ENCODE results near the gene TULP4. TPM values are rescaled to one million over a fixed set of nuclear protein-coding genes. Genes with fewer than 3 reads are reported as not detected.
A peak's percentile ranks its signal among the peaks of the same experiment; 100 is the strongest.

The TULP4 gene
- total RNA-seq, 6 donors from 2014 or later: 78.7 to 150 (median 94.4) TPM

DNA sequence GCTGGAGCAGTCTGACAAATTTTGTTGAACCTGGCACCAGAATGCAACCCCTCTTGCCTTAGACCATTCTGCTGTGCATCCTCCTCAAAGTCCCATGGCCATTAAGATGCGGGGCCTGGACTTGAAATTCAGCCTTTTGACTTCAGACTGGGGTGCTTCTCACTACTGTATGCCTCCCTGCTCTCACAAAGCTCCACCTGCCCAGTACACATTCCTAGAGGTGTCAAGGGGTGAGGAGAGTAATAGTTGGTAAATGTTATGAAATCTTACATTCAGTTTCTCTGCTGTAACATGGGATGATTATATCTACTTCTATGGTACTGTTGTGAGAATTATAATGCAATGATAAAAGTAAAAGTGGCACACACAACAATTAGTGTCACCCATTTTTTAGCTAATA, 70.8 kb downstream of the TULP4 start:
- no peak for TF ChIP-seq POLR2AphosphoS5 (IDR thresholded peaks at IDR 0.05)
- ATAC-seq (ENCODE audit: low FRiP score in 2 of 2) (peak in 1 of 2 donors; percentile 57), DNase-seq (no peak)
- H3K36me3 ChIP-seq: no peaks in the 10 kb centered on the region
- H3K4me3 ChIP-seq: no peak overlapping the region
- 83 to 100% methylated on average over 1 of the region's 1 CpG for WGBS, 2 donors
- no peaks in the 10 kb centered on the region for H3K4me1 ChIP-seq
- no peaks in the 10 kb centered on the region for H3K27me3 ChIP-seq
- H3K27ac ChIP-seq: no peak overlapping the region
- no peaks in the 10 kb centered on the region for H3K9me3 ChIP-seq

DNA sequence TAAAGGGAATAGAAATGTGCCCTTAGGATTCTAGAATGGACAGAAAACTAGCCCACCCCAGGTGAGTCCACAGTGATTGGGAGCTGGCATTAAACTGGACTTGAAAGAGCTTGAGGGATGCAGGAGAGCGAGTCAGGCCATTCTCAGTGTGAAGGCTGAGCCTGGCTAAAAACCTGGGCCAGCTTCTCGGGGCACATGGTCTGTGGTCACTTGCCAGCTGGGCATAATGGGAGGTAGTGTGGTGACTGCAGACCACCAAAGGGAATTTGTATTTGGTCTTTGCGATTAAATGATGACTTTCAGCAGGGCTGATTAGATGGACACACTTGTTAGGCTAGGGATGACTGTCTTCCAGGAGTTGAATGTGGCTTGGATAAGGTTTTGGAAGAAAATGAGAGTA, 71.3 kb downstream of the TULP4 start:
- Histone ChIP-seq H3K4me3 (no peak overlapping the region), H3K27ac (no peak overlapping the region), H3K9me3 (no peaks in the 10 kb centered on the region), H3K27me3 (no peaks in the 10 kb centered on the region), H3K4me1 (no peaks in the 10 kb centered on the region), H3K36me3 (no peaks in the 10 kb centered on the region)
- 95 to 100% methylated on average over 3 of the region's 3 CpGs for WGBS, 2 donors
- no peak for DNase-seq
- TF ChIP-seq POLR2A (IDR thresholded peaks at IDR 0.05): no peak
- no peak for TF ChIP-seq EP300 (IDR thresholded peaks at IDR 0.05)
- ATAC-seq (ENCODE audit: low FRiP score in 2 of 2): no peak

DNA sequence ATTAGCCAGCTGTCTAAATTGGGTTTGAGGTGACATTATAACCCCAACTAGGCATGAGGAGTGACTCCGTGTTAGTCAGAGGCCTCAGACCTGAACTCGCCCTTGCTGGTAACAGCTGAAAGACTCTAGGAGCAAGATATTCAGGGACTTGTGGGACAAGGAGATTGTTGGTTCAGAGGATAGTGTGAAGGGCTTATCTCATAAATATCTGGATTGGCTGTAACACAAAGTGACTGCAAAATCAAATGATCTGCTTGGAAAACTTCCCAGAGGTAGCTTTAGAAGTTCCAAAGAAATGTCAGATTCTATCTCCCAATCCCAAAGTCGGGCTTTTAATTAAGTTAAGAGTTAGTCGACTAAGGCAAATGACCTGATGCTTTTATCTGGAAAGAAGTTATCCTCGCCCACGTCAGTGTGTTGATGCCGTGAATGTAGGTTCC, 72.4 kb downstream of the TULP4 start:
- no peak for DNase-seq
- H3K27me3 ChIP-seq: no peaks in the 10 kb centered on the region
- H3K9me3 ChIP-seq: no peaks in the 10 kb centered on the region
- no peaks in the 10 kb centered on the region for H3K4me1 ChIP-seq
- H3K4me3 ChIP-seq: no peak overlapping the region
- H3K36me3 ChIP-seq: no peaks in the 10 kb centered on the region
- ATAC-seq (ENCODE audit: low FRiP score in 2 of 2): no peak
- TF ChIP-seq EP300 (IDR thresholded peaks at IDR 0.05): no peak
- no peak for TF ChIP-seq POLR2A (IDR thresholded peaks at IDR 0.05)
- WGBS, 2 donors: 91 to 96% methylated on average over 7 of the region's 7 CpGs
- H3K27ac ChIP-seq: no peak overlapping the region

DNA sequence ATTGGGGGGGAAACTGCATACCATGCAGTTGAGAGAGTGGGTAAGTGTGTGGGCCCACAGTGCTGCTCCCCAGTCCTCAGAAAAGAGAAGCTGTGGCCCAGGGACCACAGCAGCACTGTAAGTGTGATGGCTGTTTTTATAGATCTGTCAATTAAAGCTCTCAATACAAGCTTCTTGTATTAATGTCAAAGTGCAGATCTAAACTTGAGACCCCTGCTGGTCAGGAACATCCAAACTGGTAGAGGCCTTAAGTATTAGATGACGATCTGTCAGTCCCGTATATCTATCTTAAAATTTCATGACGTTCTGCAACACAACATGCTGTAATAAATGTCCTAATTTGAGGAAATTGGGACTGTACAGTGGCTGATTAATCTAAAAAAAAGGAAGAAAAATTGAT, 74.8 kb downstream of the TULP4 start:
- WGBS, 2 donors: 71 to 80% methylated on average over 3 of the region's 3 CpGs

DNA sequence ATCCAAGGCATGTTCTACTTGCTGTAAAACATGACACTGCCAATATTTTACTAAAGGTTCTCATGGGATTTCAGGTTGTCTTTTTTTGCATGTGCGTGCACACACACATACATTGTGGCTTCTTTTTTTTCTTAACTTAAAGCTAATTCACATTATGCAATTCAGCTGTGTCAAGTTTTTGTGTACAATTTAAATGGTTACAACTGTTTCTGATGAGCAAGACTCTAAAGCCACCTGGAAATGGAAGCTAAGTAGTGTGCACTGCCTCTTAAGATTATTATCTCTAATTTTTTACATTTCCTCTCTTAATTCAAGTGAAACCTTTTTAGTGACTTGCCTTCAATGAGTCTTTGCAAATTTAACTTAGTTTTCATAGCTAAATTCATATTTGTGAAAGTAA, 75.3 kb downstream of the TULP4 start:
- no peaks in the 10 kb centered on the region for H3K4me1 ChIP-seq
- ATAC-seq (ENCODE audit: low FRiP score in 2 of 2): no peak
- 97 to 100% methylated on average over 1 of the region's 1 CpG for WGBS, 2 donors
- TF ChIP-seq, protein P1, sequence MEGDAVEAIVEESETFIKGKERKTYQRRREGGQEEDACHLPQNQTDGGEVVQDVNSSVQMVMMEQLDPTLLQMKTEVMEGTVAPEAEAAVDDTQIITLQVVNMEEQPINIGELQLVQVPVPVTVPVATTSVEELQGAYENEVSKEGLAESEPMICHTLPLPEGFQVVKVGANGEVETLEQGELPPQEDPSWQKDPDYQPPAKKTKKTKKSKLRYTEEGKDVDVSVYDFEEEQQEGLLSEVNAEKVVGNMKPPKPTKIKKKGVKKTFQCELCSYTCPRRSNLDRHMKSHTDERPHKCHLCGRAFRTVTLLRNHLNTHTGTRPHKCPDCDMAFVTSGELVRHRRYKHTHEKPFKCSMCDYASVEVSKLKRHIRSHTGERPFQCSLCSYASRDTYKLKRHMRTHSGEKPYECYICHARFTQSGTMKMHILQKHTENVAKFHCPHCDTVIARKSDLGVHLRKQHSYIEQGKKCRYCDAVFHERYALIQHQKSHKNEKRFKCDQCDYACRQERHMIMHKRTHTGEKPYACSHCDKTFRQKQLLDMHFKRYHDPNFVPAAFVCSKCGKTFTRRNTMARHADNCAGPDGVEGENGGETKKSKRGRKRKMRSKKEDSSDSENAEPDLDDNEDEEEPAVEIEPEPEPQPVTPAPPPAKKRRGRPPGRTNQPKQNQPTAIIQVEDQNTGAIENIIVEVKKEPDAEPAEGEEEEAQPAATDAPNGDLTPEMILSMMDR (IDR thresholded peaks at IDR 0.05): no peak
- TF ChIP-seq POLR2A (IDR thresholded peaks at IDR 0.05): no peak
- no peak for TF ChIP-seq EP300 (IDR thresholded peaks at IDR 0.05)
- TF ChIP-seq POLR2AphosphoS5 (IDR thresholded peaks at IDR 0.05): no peak
- no peak overlapping the region for H3K27ac ChIP-seq
- H3K36me3 ChIP-seq: no peaks in the 10 kb centered on the region
- no peak for DNase-seq
- peaks cover 0 to 4% (median 0%) of the 10 kb centered on the region in 4 donors for H3K9me3 ChIP-seq
- H3K4me3 ChIP-seq: no peak overlapping the region
- no peaks in the 10 kb centered on the region for H3K27me3 ChIP-seq

More for the DNA sequence above, 74.8 kb downstream of the TULP4 start:
- ATAC-seq (ENCODE audit: low FRiP score in 2 of 2): no peak
- TF ChIP-seq, protein P1 (IDR thresholded peaks at IDR 0.05): no peak
- TF ChIP-seq POLR2AphosphoS5 (IDR thresholded peaks at IDR 0.05): no peak
- TF ChIP-seq POLR2A (IDR thresholded peaks at IDR 0.05): no peak
- TF ChIP-seq EP300 (IDR thresholded peaks at IDR 0.05): no peak
- H3K4me3 ChIP-seq: no peak overlapping the region
- no peaks in the 10 kb centered on the region for H3K27me3 ChIP-seq
- no peaks in the 10 kb centered on the region for H3K36me3 ChIP-seq
- no peaks in the 10 kb centered on the region for H3K4me1 ChIP-seq
- DNase-seq: no peak
- H3K27ac ChIP-seq: no peak overlapping the region
- H3K9me3 ChIP-seq: peaks cover 0 to 1% (median 0%) of the 10 kb centered on the region in 4 donors

DNA sequence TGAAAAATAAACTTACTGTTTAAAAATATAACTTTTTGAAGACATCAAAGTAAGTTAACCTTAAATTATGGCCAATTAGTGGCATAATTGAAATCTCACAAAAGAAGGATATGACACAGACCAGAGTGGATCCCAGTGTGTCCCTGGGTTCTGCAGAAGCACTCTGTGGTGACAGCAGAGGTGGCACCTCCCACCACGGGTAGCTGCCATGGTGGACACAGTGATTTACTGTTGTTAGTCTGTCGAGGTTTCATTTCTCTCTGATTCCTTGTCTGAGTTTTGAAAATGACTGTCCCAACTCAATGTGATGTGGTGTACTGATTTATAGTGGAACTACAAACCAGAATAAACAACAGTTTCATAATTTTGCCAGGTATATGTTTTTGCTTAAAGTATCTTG, 76.5 kb downstream of the TULP4 start:
- DNase-seq (no peak), ATAC-seq (ENCODE audit: low FRiP score in 2 of 2) (no peak)
- Histone ChIP-seq H3K4me3 (no peak overlapping the region), H3K4me1 (no peaks in the 10 kb centered on the region), H3K36me3 (no peaks in the 10 kb centered on the region), H3K27me3 (no peaks in the 10 kb centered on the region), H3K9me3 (peaks cover 0 to 4% (median 0%) of the 10 kb centered on the region in 4 donors), H3K27ac (no peak overlapping the region)
- 24 to 41% methylated on average over 2 of the region's 2 CpGs for WGBS, 2 donors
- TF ChIP-seq POLR2A (IDR thresholded peaks at IDR 0.05): no peak
- TF ChIP-seq, protein P1 (IDR thresholded peaks at IDR 0.05): no peak
- no peak for TF ChIP-seq POLR2AphosphoS5 (IDR thresholded peaks at IDR 0.05)
- TF ChIP-seq EP300 (IDR thresholded peaks at IDR 0.05): no peak

Data from upper lobe of left lung (tissue), 6 donors.